ENCODE measurements around the gene TBC1D2B.

- TF ChIP-seq ZNF660 (tag by site-specific recombination; IDR thresholded peaks at IDR 0.05) (no peak), CTCF (tag by site-specific recombination; IDR thresholded peaks at IDR 0.05) (no peak), ZNF777 (tag by site-specific recombination; IDR thresholded peaks at IDR 0.05; ENCODE audit: borderline replicate concordance) (no peak), SP2 (tag by site-specific recombination; IDR thresholded peaks at IDR 0.05) (no peak), ZBTB17 (tag by site-specific recombination; IDR thresholded peaks at IDR 0.05) (no peak), ZNF302 (tag by site-specific recombination; IDR thresholded peaks at IDR 0.05; ENCODE audit: low read depth) (no peak), ZBTB20 (tag by site-specific recombination; IDR thresholded peaks at IDR 0.05) (no peak), ZNF114 (tag by site-specific recombination; IDR thresholded peaks at IDR 0.05) (no peak), PATZ1 (tag by site-specific recombination; IDR thresholded peaks at IDR 0.05) (no peak), ZNF155 (tag by site-specific recombination; IDR thresholded peaks at IDR 0.05) (no peak), ZNF274 (IDR thresholded peaks at IDR 0.05; ENCODE audit: low read length) (no peak), ZNF274 (tag by site-specific recombination; IDR thresholded peaks at IDR 0.05; ENCODE audit: borderline replicate concordance) (no peak), PRDM1 (tag by site-specific recombination; IDR thresholded peaks at IDR 0.05) (no peak)
Measured at GRCh38 chr15:77988347-77989295, 88.9 kb downstream of the TBC1D2B start.

All from HEK293 (cell line).